Neural progenitor cell (in vitro differentiated cells): ENCODE measurements around the gene ELMO1. TPM values are rescaled to one million over a fixed set of nuclear protein-coding genes. Genes with fewer than 3 reads are reported as not detected.

Source experiments
- DNase-seq: peaks from one replicate; pipeline ENCODE4 v3.0.0-alpha.2; 2016; ENCODE audit warnings: low spot score
- H2AFZ ChIP-seq: fragments of 200-600 bp; sonication (generic); replicated peaks from 2 replicates; pipeline ENCODE4 v1.6.1; 2016; ENCODE audit warnings: antibody characterized with exemption
- H3F3A ChIP-seq: fragments of 200-600 bp; sonication (generic); 2 replicates; pipeline ENCODE4 v1.6.1; 2016; ENCODE audit warnings: antibody characterized with exemption, low read depth
- H3K27ac ChIP-seq: fragments of 200-600 bp; sonication (generic); 2 replicates; pipeline ENCODE4 v1.5.1; 2016; ENCODE audit warnings: mild to moderate bottlenecking
- H3K27me3 ChIP-seq: fragments of 200-600 bp; sonication (generic); 2 replicates; pipeline ENCODE4 v1.6.1; 2016; ENCODE audit warnings: mild to moderate bottlenecking, moderate library complexity
- H3K36me3 ChIP-seq: fragments of 200-600 bp; sonication (generic); 2 replicates; pipeline ENCODE4 v1.5.1; 2016
- H3K4me1 ChIP-seq: fragments of 200-600 bp; sonication (generic); 2 replicates; pipeline ENCODE4 v1.6.1; 2016; ENCODE audit warnings: mixed run types
- H3K4me2 ChIP-seq: fragments of 200-600 bp; sonication (generic); 2 replicates; pipeline ENCODE4 v1.6.1; 2016
- H3K4me3 ChIP-seq: fragments of 200-600 bp; sonication (generic); 2 replicates; pipeline ENCODE4 v1.5.1; 2016
- H3K79me2 ChIP-seq: fragments of 200-600 bp; sonication (generic); 2 replicates; pipeline ENCODE4 v1.6.1; 2016; ENCODE audit warnings: low read depth
- H3K9ac ChIP-seq: fragments of 200-600 bp; sonication (generic); 2 replicates; pipeline ENCODE4 v1.6.1; 2016
- H3K9me3 ChIP-seq: fragments of 200-600 bp; sonication (generic); 2 replicates; pipeline ENCODE4 v1.5.1; 2016; ENCODE audit warnings: low read depth
- H4K20me1 ChIP-seq: fragments of 200-600 bp; sonication (generic); 2 replicates; pipeline ENCODE4 v1.6.1; 2016; ENCODE audit warnings: low read depth
- H3K27ac Mint-ChIP-seq: 3 replicates; pipeline ENCODE4 v1.8.0; 2021; ENCODE audit warnings: mixed read lengths
- H3K27me3 Mint-ChIP-seq: 2 replicates; pipeline ENCODE4 v1.8.0; 2022; ENCODE audit warnings: low read depth, mild to moderate bottlenecking, inconsistent platforms, moderate library complexity, mixed read lengths; ENCODE audit not compliant: insufficient read depth
- H3K36me3 Mint-ChIP-seq: 3 replicates; pipeline ENCODE4 v1.8.0; 2021; ENCODE audit warnings: mixed read lengths
- H3K4me1 Mint-ChIP-seq: 3 replicates; pipeline ENCODE4 v1.8.0; 2021; ENCODE audit warnings: mixed read lengths
- H3K4me3 Mint-ChIP-seq: 3 replicates; pipeline ENCODE4 v1.8.0; 2021; ENCODE audit warnings: mild to moderate bottlenecking, moderate library complexity, mixed read lengths
- H3K9me3 Mint-ChIP-seq: 3 replicates; pipeline ENCODE4 v1.8.0; 2020; ENCODE audit warnings: mixed read lengths
- CTCF ChIP-seq: fragments of 200-600 bp; sonication (generic); IDR thresholded peaks from 2 replicates; pipeline ENCODE4 v1.5.1; 2017; ENCODE audit warnings: antibody characterized with exemption, mild to moderate bottlenecking
- EZH2 ChIP-seq: fragments of 200-600 bp; sonication (generic); IDR thresholded peaks from 2 replicates; pipeline ENCODE4 v1.6.1; 2017; ENCODE audit warnings: antibody characterized with exemption, mild to moderate bottlenecking, moderate library complexity
- EZH2phosphoT487 ChIP-seq: fragments of 200-600 bp; sonication (generic); IDR thresholded peaks from 2 replicates; pipeline ENCODE4 v1.6.1; 2017; ENCODE audit warnings: antibody characterized with exemption
- total RNA-seq: library from RNA; depleted of rRNA; stranded (reverse); fragments of >200 nt; gene quantifications from 2 replicates; pipeline ENCODE4 v1.2.3, GENCODE V29; 2015; ENCODE audit warnings: low replicate concordance

ELMO1 gene
- total RNA-seq, 1 donor from 2014 or later = 22.0 TPM

GRCh38 chr7:37286454-37286832 lies 162.2 kb downstream of the ELMO1 start:
- Mint-ChIP-seq H3K27ac (no peak overlapping the region), H3K4me3 (no peak overlapping the region), H3K9me3 (peaks cover 6% of the 10 kb centered on the region), H3K36me3 (peaks cover 3% of the 10 kb centered on the region), H3K27me3 (peaks cover 7% of the 10 kb centered on the region), H3K4me1 (peaks cover 18% of the 10 kb centered on the region)
- no peak overlapping the region for H3K4me2 ChIP-seq
- no peak overlapping the region for H2AFZ ChIP-seq
- no peak overlapping the region for H3K27ac ChIP-seq
- H3K36me3 ChIP-seq = no peaks in the 10 kb centered on the region
- no peaks in the 10 kb centered on the region for H3K27me3 ChIP-seq
- H3K4me1 ChIP-seq = peaks cover 7% of the 10 kb centered on the region
- no peak overlapping the region for H3K9ac ChIP-seq
- TF ChIP-seq CTCF (no peak), EZH2phosphoT487 (no peak), EZH2 (no peak)
- no peaks in the 10 kb centered on the region for H3K9me3 ChIP-seq
- no peaks in the 10 kb centered on the region for H4K20me1 ChIP-seq
- H3K79me2 ChIP-seq = no peaks in the 10 kb centered on the region
- no peak overlapping the region for H3K4me3 ChIP-seq
- no peak for DNase-seq
- no peaks in the 10 kb centered on the region for H3F3A ChIP-seq

- Histone ChIP-seq H3K4me3 (no peak overlapping the region), H3K27ac (no peak overlapping the region), H3K4me1 (peaks cover 7% of the 10 kb centered on the region), H3K4me2 (no peak overlapping the region), H3K9ac (no peak overlapping the region), H3K9me3 (no peaks in the 10 kb centered on the region), H2AFZ (no peak overlapping the region), H3K36me3 (no peaks in the 10 kb centered on the region), H3K79me2 (no peaks in the 10 kb centered on the region), H3F3A (no peaks in the 10 kb centered on the region), H4K20me1 (no peaks in the 10 kb centered on the region), H3K27me3 (no peaks in the 10 kb centered on the region)
- Mint-ChIP-seq H3K36me3 (no peaks in the 10 kb centered on the region), H3K27me3 (peaks cover 7% of the 10 kb centered on the region), H3K9me3 (peaks cover under 1% of the 10 kb centered on the region), H3K4me1 (peaks cover 18% of the 10 kb centered on the region), H3K4me3 (no peak overlapping the region), H3K27ac (no peak overlapping the region)
- DNase-seq = no peak
- no peak for TF ChIP-seq CTCF
- TF ChIP-seq EZH2 = no peak
- TF ChIP-seq EZH2phosphoT487 = no peak
Observed at GRCh38 chr7:37285706-37286453, 162.8 kb downstream of the ELMO1 start.

- no peak overlapping the region for H3K4me3 Mint-ChIP-seq
- no peak overlapping the region for H3K4me2 ChIP-seq
- peaks cover 5% of the 10 kb centered on the region for H3K9me3 Mint-ChIP-seq
- H3K27me3 ChIP-seq = no peaks in the 10 kb centered on the region
- no peaks in the 10 kb centered on the region for H4K20me1 ChIP-seq
- peaks cover 18% of the 10 kb centered on the region for H3K4me1 Mint-ChIP-seq
- H3K27me3 Mint-ChIP-seq = peaks cover 7% of the 10 kb centered on the region
- TF ChIP-seq CTCF = peak; percentile 97
- TF ChIP-seq EZH2phosphoT487 = no peak
- no peak overlapping the region for H3K27ac ChIP-seq
- H3K36me3 Mint-ChIP-seq = peaks cover 2% of the 10 kb centered on the region
- H3K4me3 ChIP-seq = no peak overlapping the region
- no peaks in the 10 kb centered on the region for H3K9me3 ChIP-seq
- no peak overlapping the region for H3K27ac Mint-ChIP-seq
- peak; percentile 66 for DNase-seq
- H3K9ac ChIP-seq = no peak overlapping the region
- H3K4me1 ChIP-seq = peaks cover 7% of the 10 kb centered on the region
- H3K79me2 ChIP-seq = no peaks in the 10 kb centered on the region
- H3F3A ChIP-seq = no peaks in the 10 kb centered on the region
- H3K36me3 ChIP-seq = no peaks in the 10 kb centered on the region
- H2AFZ ChIP-seq = peak overlapping the region; percentile 22
Observed at GRCh38 chr7:37284805-37285231, 163.8 kb downstream of the ELMO1 start.
